OCI-LY1 (cell line): Measurements from ENCODE around the gene PDK2.

Source experiments
- CTCF ChIP-seq: fragments of 200-600 bp; sonication (generic), shearing (Covaris generic); IDR thresholded peaks from 2 replicates; pipeline ENCODE4 v1.5.1; 2017; ENCODE audit warnings: mild to moderate bottlenecking, antibody characterized with exemption, low read length, moderate library complexity, mixed read lengths
- EZH2 ChIP-seq: fragments of 200-600 bp; sonication (generic), shearing (Covaris generic); IDR thresholded peaks from 2 replicates; pipeline ENCODE4 v1.8.0; 2017; ENCODE audit warnings: borderline replicate concordance, mixed run types, mild to moderate bottlenecking, antibody characterized with exemption, low read length, moderate library complexity, mixed read lengths

- TF ChIP-seq CTCF (no peak), EZH2 (no peak)
Observed at GRCh38 chr17:50049636-50050035, 45.5 kb upstream of the PDK2 start.
